ENCODE measurements around the gene UQCRC2. TPM values are rescaled to one million over a fixed set of nuclear protein-coding genes. Genes with fewer than 3 reads are reported as not detected.

Gene UQCRC2
- total and polyA plus RNA-seq, 2 donors (not counting 1 experiment from before 2014, with no cell fraction given), result 84.3 to 150 TPM

- peaks cover 21% of the 10 kb centered on the region for H3K79me2 ChIP-seq (ENCODE audit: control insufficient read depth, insufficient read depth, low read length)
- no peaks in the 10 kb centered on the region for H3K9me3 ChIP-seq (ENCODE audit: control extremely low read depth in 1 of 3, control insufficient read depth in 2 of 3, insufficient read depth in 1 of 3, low read length in 2 of 3)
- H3K36me3 ChIP-seq (replicated peaks in 1 of 2; ENCODE audit: control extremely low read depth in 1 of 2, control insufficient read depth in 1 of 2, extremely low read depth in 1 of 2, insufficient read depth in 2 of 2, low read length in 1 of 2), result peaks cover 12 to 93% of the 10 kb centered on the region in 2 experiments
- Mint-ChIP-seq H3K27ac (no peak overlapping the region), H3K27me3 (no peaks in the 10 kb centered on the region), H3K4me1 (peaks cover 6% of the 10 kb centered on the region), H3K9me3 (ENCODE audit: insufficient read depth) (no peaks in the 10 kb centered on the region), H3K4me3 (no peak overlapping the region)
- ChIA-PET CTCF (no interaction called here), POLR2A (no interaction called here)
- H3K27ac ChIP-seq (ENCODE audit: low read length in 2 of 2), result no peak overlapping the region
- intact Hi-C loops (cut with micrococcal nuclease), result no loop called here
- H3K4me3 ChIP-seq (ENCODE audit: control extremely low read depth in 1 of 5, extremely low read depth in 1 of 5, insufficient read depth in 1 of 5, low read depth in 2 of 5, low read length in 4 of 5), result no peak overlapping the region
- H3K27me3 ChIP-seq (replicated peaks in 1 of 4; ENCODE audit: control extremely low read depth in 1 of 4, control insufficient read depth in 3 of 4, insufficient read depth in 4 of 4, low read length in 3 of 4), result no peaks in the 10 kb centered on the region
- no peaks in the 10 kb centered on the region for H3K4me1 ChIP-seq (ENCODE audit: control insufficient read depth in 2 of 2, insufficient read depth in 2 of 2, low read length in 2 of 2)
- no peak overlapping the region for H2AFZ ChIP-seq (ENCODE audit: insufficient read depth, low read depth, low read length, poor library complexity, severe bottlenecking)
- ATAC-seq (ENCODE audit: low read depth) (no peak), DNase-seq (no peak)
- 100% methylated on average over 1 of the region's 5 CpGs for WGBS (ENCODE audit: insufficient coverage)
- TF ChIP-seq EZH2 (IDR thresholded peaks at IDR 0.05; ENCODE audit: borderline replicate concordance, insufficient read depth, low read depth, low read length, poor library complexity, severe bottlenecking), result no peak
- TF ChIP-seq, protein P1, sequence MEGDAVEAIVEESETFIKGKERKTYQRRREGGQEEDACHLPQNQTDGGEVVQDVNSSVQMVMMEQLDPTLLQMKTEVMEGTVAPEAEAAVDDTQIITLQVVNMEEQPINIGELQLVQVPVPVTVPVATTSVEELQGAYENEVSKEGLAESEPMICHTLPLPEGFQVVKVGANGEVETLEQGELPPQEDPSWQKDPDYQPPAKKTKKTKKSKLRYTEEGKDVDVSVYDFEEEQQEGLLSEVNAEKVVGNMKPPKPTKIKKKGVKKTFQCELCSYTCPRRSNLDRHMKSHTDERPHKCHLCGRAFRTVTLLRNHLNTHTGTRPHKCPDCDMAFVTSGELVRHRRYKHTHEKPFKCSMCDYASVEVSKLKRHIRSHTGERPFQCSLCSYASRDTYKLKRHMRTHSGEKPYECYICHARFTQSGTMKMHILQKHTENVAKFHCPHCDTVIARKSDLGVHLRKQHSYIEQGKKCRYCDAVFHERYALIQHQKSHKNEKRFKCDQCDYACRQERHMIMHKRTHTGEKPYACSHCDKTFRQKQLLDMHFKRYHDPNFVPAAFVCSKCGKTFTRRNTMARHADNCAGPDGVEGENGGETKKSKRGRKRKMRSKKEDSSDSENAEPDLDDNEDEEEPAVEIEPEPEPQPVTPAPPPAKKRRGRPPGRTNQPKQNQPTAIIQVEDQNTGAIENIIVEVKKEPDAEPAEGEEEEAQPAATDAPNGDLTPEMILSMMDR (IDR thresholded peaks at IDR 0.05), result no peak
- H3K9ac ChIP-seq (ENCODE audit: low read length), result no peak overlapping the region
- H4K20me1 ChIP-seq (ENCODE audit: control insufficient read depth, insufficient read depth, low read length, poor library complexity, severe bottlenecking), result peaks cover 30% of the 10 kb centered on the region
- no peak overlapping the region for H3K4me2 ChIP-seq (replicated peaks; ENCODE audit: low read depth, low read length, poor library complexity, severe bottlenecking)
Measured at GRCh38 chr16:21962475-21962874, 9.3 kb downstream of the UQCRC2 start.

- Mint-ChIP-seq H3K4me3 (no peak overlapping the region), H3K9me3 (ENCODE audit: insufficient read depth) (no peaks in the 10 kb centered on the region), H3K27me3 (no peaks in the 10 kb centered on the region), H3K27ac (no peak overlapping the region), H3K4me1 (no peaks in the 10 kb centered on the region)
- WGBS (ENCODE audit: insufficient coverage), result 97% methylated on average over 3 of the region's 3 CpGs
- H3K9ac ChIP-seq (ENCODE audit: low read length), result no peak overlapping the region
- DNase-seq (no peak), ATAC-seq (ENCODE audit: low read depth) (no peak)
- H3K79me2 ChIP-seq (ENCODE audit: control insufficient read depth, insufficient read depth, low read length), result peaks cover 17% of the 10 kb centered on the region
- H3K27me3 ChIP-seq (replicated peaks in 1 of 4; ENCODE audit: control extremely low read depth in 1 of 4, control insufficient read depth in 3 of 4, insufficient read depth in 4 of 4, low read length in 3 of 4), result no peaks in the 10 kb centered on the region
- intact Hi-C loops (cut with micrococcal nuclease), result no loop called here
- no peak for TF ChIP-seq EZH2 (IDR thresholded peaks at IDR 0.05; ENCODE audit: borderline replicate concordance, insufficient read depth, low read depth, low read length, poor library complexity, severe bottlenecking)
- TF ChIP-seq, protein P1 (IDR thresholded peaks at IDR 0.05), result no peak
- H3K36me3 ChIP-seq (replicated peaks in 1 of 2; ENCODE audit: control extremely low read depth in 1 of 2, control insufficient read depth in 1 of 2, extremely low read depth in 1 of 2, insufficient read depth in 2 of 2, low read length in 1 of 2), result peaks cover 11 to 95% of the 10 kb centered on the region in 2 experiments
- no peak overlapping the region for H2AFZ ChIP-seq (ENCODE audit: insufficient read depth, low read depth, low read length, poor library complexity, severe bottlenecking)
- no peaks in the 10 kb centered on the region for H3K4me1 ChIP-seq (ENCODE audit: control insufficient read depth in 2 of 2, insufficient read depth in 2 of 2, low read length in 2 of 2)
- no peaks in the 10 kb centered on the region for H3K9me3 ChIP-seq (ENCODE audit: control extremely low read depth in 1 of 3, control insufficient read depth in 2 of 3, insufficient read depth in 1 of 3, low read length in 2 of 3)
- no peak overlapping the region for H3K4me2 ChIP-seq (replicated peaks; ENCODE audit: low read depth, low read length, poor library complexity, severe bottlenecking)
- no peak overlapping the region for H3K4me3 ChIP-seq (ENCODE audit: control extremely low read depth in 1 of 5, extremely low read depth in 1 of 5, insufficient read depth in 1 of 5, low read depth in 2 of 5, low read length in 4 of 5)
- ChIA-PET POLR2A (no interaction called here), CTCF (no interaction called here)
- peaks cover 25% of the 10 kb centered on the region for H4K20me1 ChIP-seq (ENCODE audit: control insufficient read depth, insufficient read depth, low read length, poor library complexity, severe bottlenecking)
- no peak overlapping the region for H3K27ac ChIP-seq (ENCODE audit: low read length in 2 of 2)
Measured at GRCh38 chr16:21963887-21964286, 10.7 kb downstream of the UQCRC2 start.
